WTC11 (cell line): ENCODE results near the gene DDIAS. TPM values are rescaled to one million over a fixed set of nuclear protein-coding genes. Genes with fewer than 3 reads are reported as not detected.
"Not testable (repeated sequence)": the region's sequence is repeated elsewhere in the genome, so short reads cannot be mapped to it uniquely, and the experiment has no call there.

Experiments used
- ATAC-seq: fragments of 200-7000 bp; cut with Tn5 transposase; 2 replicates; pipeline ENCODE4 v1.10.0; 2021; ENCODE audit warnings: mild to moderate bottlenecking, moderate library complexity
- CTCF ChIA-PET: fragments of 300-600 bp; sonication (Branson Sonifier 250); formaldehyde crosslinking; loops from one replicate; lab custom pipeline; 2021; ENCODE audit warnings: antibody characterized with exemption; lab: Charles Lee
- POLR2A ChIA-PET: fragments of 350-600 bp; sonication (Branson Sonifier 250); formaldehyde crosslinking; loops from one replicate; lab custom pipeline; 2021; ENCODE audit warnings: antibody characterized with exemption; lab: Charles Lee
- DNase-seq: peaks from one replicate; pipeline ENCODE4 v3.0.0; 2021; ENCODE audit warnings: low spot score
- H3K27ac Mint-ChIP-seq: 2 replicates; pipeline ENCODE4 v1.8.0; 2021; ENCODE audit warnings: mixed read lengths
- H3K27me3 Mint-ChIP-seq: 2 replicates; pipeline ENCODE4 v1.8.0; 2021; ENCODE audit warnings: low read depth, mild to moderate bottlenecking, moderate library complexity, mixed read lengths
- H3K36me3 Mint-ChIP-seq: 2 replicates; pipeline ENCODE4 v1.8.0; 2021; ENCODE audit warnings: mixed read lengths
- H3K4me1 Mint-ChIP-seq: 2 replicates; pipeline ENCODE4 v1.8.0; 2022; ENCODE audit warnings: mixed read lengths
- H3K4me3 Mint-ChIP-seq: 2 replicates; pipeline ENCODE4 v1.8.0; 2021; ENCODE audit warnings: mild to moderate bottlenecking, moderate library complexity, mixed read lengths
- H3K9me3 Mint-ChIP-seq: 2 replicates; pipeline ENCODE4 v1.8.0; 2021; ENCODE audit warnings: mixed read lengths
- FOXJ3 ChIP-seq: sonication (generic); formaldehyde crosslinking; IDR thresholded peaks from 2 replicates; pipeline ENCODE4 v1.9.0; 2021; ENCODE audit warnings: missing genetic modification reagents, mild to moderate bottlenecking, borderline replicate concordance
- FOXK1 ChIP-seq: sonication (generic); formaldehyde crosslinking; IDR thresholded peaks from 2 replicates; pipeline ENCODE4 v1.8.0; 2022; ENCODE audit warnings: mild to moderate bottlenecking, moderate library complexity, missing genetic modification reagents
- HMGA2 ChIP-seq: fragments of 250-450 bp; sonication (Bioruptor Pico); IDR thresholded peaks from 2 replicates; pipeline ENCODE4 v1.4.0; 2021; ENCODE audit warnings: mild to moderate bottlenecking, moderate library complexity
- NR2C2 ChIP-seq: sonication (generic); formaldehyde crosslinking; IDR thresholded peaks from 2 replicates; pipeline ENCODE4 v1.8.0; 2022; ENCODE audit warnings: mild to moderate bottlenecking, missing genetic modification reagents
- PRRX2 ChIP-seq: fragments of 250-450 bp; sonication (Bioruptor Pico); IDR thresholded peaks from 2 replicates; pipeline ENCODE4 v1.8.0; 2021; ENCODE audit warnings: mild to moderate bottlenecking
- SMAD3 ChIP-seq: sonication (generic); formaldehyde crosslinking; IDR thresholded peaks from 2 replicates; pipeline ENCODE4 v1.8.0; 2022; ENCODE audit warnings: missing genetic modification reagents, mild to moderate bottlenecking, borderline replicate concordance
- SOX15 ChIP-seq: fragments of 250-450 bp; sonication (Bioruptor Pico); IDR thresholded peaks from 2 replicates; pipeline ENCODE4 v1.9.0; 2021; ENCODE audit warnings: mild to moderate bottlenecking
- ZNF121 ChIP-seq: sonication (generic); formaldehyde crosslinking; IDR thresholded peaks from 2 replicates; pipeline ENCODE4 v1.8.0; 2023; ENCODE audit warnings: missing genetic modification reagents
- ZNF219 ChIP-seq: sonication (generic); formaldehyde crosslinking; IDR thresholded peaks from 2 replicates; pipeline ENCODE4 v1.8.0; 2023; ENCODE audit warnings: missing genetic modification reagents, mild to moderate bottlenecking, borderline replicate concordance
- ZNF317 ChIP-seq: sonication (generic); formaldehyde crosslinking; IDR thresholded peaks from 2 replicates; pipeline ENCODE4 v1.8.1; 2023; ENCODE audit warnings: low read depth, mild to moderate bottlenecking, moderate library complexity, missing genetic modification reagents, borderline replicate concordance
- ZNF423 ChIP-seq: fragments of 250-450 bp; sonication (Bioruptor Pico); IDR thresholded peaks from 2 replicates; pipeline ENCODE4 v2.1.2; 2022; ENCODE audit warnings: mild to moderate bottlenecking, moderate library complexity
- total RNA-seq: library from RNA; stranded (reverse); gene quantifications from 3 replicates; pipeline ENCODE4 v1.2.3, GENCODE V29; 2021
- TF ChIP-seq, protein P1 (sequence below): sonication (generic); formaldehyde crosslinking; conservative IDR thresholded peaks from 2 replicates; pipeline ENCODE4 v1.8.1; 2023; ENCODE audit warnings: mild to moderate bottlenecking, low read depth, missing genetic modification reagents, moderate library complexity
- TF ChIP-seq, protein P2 (sequence below): fragments of 250-450 bp; sonication (Bioruptor Pico); IDR thresholded peaks from 2 replicates; pipeline ENCODE4 v2.1.2; 2022; ENCODE audit warnings: mild to moderate bottlenecking, moderate library complexity
- TF ChIP-seq, protein P3 (sequence below): sonication (generic); formaldehyde crosslinking; IDR thresholded peaks from 2 replicates; pipeline ENCODE4 v1.8.0; 2022; ENCODE audit warnings: mild to moderate bottlenecking, missing genetic modification reagents
- TF ChIP-seq, protein P4 (sequence below): sonication (generic); formaldehyde crosslinking; IDR thresholded peaks from 2 replicates; pipeline ENCODE4 v1.8.0; 2022; ENCODE audit warnings: mild to moderate bottlenecking, missing genetic modification reagents
- TF ChIP-seq, protein P5 (sequence below): sonication (generic); formaldehyde crosslinking; conservative IDR thresholded peaks from 2 replicates; pipeline ENCODE4 v1.8.1; 2022; ENCODE audit warnings: mild to moderate bottlenecking, missing genetic modification reagents

Gene DDIAS
- total RNA-seq, 1 experiment from 2014 or later, result 28.7 TPM

DNA sequence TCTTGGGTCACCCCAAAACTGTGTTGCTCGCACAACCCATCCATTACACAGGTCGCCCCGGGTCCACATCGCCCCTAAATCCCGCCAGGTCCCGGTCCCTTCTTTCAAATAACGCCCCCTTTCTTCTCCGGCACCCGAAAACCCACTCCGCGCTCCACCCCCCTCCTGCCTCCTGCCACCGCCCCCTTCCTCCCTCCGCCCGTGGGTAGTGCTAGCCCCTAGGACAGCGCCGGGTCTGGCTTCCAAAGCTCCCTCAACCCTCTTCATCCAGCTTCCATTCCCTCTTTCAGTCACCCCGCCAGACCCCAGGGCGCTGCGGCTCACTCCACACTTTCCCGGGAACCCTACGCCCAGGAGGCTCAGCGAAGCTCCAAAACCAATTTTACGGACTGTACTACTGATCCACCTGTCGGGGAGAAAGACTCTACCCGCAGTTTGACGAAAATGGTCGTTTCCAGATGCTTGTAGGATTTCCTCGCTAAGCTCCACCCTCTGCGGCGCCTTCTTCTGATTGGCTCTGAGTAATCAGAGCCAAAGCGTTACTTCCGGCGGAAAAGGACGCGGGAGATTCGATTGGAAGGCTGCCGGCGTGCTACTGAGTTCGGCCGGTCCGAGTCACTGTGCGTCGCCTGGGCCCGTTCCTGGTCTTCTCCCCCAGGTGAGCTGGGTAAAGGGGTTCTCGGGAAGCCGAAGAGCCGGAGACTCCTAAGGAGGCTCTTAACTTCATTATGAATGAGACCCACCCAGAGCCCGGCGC is at the start of gene DDIAS (continued):
- TF ChIP-seq, protein P1, sequence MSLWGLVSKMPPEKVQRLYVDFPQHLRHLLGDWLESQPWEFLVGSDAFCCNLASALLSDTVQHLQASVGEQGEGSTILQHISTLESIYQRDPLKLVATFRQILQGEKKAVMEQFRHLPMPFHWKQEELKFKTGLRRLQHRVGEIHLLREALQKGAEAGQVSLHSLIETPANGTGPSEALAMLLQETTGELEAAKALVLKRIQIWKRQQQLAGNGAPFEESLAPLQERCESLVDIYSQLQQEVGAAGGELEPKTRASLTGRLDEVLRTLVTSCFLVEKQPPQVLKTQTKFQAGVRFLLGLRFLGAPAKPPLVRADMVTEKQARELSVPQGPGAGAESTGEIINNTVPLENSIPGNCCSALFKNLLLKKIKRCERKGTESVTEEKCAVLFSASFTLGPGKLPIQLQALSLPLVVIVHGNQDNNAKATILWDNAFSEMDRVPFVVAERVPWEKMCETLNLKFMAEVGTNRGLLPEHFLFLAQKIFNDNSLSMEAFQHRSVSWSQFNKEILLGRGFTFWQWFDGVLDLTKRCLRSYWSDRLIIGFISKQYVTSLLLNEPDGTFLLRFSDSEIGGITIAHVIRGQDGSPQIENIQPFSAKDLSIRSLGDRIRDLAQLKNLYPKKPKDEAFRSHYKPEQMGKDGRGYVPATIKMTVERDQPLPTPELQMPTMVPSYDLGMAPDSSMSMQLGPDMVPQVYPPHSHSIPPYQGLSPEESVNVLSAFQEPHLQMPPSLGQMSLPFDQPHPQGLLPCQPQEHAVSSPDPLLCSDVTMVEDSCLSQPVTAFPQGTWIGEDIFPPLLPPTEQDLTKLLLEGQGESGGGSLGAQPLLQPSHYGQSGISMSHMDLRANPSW, result no peak
- TF ChIP-seq HMGA2, result no peak
- TF ChIP-seq FOXJ3, result no peak
- TF ChIP-seq ZNF317 (CRISPR knock-in tag), result no peak
- TF ChIP-seq, protein P2, sequence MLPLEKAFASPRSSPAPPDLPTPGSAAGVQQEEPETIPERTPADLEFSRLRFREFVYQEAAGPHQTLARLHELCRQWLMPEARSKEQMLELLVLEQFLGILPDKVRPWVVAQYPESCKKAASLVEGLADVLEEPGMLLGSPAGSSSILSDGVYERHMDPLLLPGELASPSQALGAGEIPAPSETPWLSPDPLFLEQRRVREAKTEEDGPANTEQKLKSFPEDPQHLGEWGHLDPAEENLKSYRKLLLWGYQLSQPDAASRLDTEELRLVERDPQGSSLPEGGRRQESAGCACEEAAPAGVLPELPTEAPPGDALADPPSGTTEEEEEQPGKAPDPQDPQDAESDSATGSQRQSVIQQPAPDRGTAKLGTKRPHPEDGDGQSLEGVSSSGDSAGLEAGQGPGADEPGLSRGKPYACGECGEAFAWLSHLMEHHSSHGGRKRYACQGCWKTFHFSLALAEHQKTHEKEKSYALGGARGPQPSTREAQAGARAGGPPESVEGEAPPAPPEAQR (CRISPR knock-in tag), result no peak
- TF ChIP-seq, protein P3, sequence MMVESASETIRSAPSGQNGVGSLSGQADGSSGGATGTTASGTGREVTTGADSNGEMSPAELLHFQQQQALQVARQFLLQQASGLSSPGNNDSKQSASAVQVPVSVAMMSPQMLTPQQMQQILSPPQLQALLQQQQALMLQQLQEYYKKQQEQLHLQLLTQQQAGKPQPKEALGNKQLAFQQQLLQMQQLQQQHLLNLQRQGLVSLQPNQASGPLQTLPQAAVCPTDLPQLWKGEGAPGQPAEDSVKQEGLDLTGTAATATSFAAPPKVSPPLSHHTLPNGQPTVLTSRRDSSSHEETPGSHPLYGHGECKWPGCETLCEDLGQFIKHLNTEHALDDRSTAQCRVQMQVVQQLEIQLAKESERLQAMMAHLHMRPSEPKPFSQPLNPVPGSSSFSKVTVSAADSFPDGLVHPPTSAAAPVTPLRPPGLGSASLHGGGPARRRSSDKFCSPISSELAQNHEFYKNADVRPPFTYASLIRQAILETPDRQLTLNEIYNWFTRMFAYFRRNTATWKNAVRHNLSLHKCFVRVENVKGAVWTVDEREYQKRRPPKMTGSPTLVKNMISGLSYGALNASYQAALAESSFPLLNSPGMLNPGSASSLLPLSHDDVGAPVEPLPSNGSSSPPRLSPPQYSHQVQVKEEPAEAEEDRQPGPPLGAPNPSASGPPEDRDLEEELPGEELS (CRISPR knock-in tag), result no peak
- no peak for TF ChIP-seq SMAD3 (CRISPR knock-in tag)
- TF ChIP-seq ZNF219, result no peak
- TF ChIP-seq, protein P4, sequence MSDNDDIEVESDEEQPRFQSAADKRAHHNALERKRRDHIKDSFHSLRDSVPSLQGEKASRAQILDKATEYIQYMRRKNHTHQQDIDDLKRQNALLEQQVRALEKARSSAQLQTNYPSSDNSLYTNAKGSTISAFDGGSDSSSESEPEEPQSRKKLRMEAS (CRISPR knock-in tag), result peak; percentile 52
- no peak for TF ChIP-seq ZNF423 (CRISPR knock-in tag)
- TF ChIP-seq NR2C2, result no peak
- TF ChIP-seq ZNF121 (CRISPR knock-in tag), result no peak
- 0 out of 2 replicates have a peak, but pooled peaks have one; percentile 36 for TF ChIP-seq FOXK1 (CRISPR knock-in tag)
- TF ChIP-seq, protein P5, sequence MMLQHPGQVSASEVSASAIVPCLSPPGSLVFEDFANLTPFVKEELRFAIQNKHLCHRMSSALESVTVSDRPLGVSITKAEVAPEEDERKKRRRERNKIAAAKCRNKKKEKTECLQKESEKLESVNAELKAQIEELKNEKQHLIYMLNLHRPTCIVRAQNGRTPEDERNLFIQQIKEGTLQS, result no peak
- TF ChIP-seq, all 79 proteins: peak for 11

DNA sequence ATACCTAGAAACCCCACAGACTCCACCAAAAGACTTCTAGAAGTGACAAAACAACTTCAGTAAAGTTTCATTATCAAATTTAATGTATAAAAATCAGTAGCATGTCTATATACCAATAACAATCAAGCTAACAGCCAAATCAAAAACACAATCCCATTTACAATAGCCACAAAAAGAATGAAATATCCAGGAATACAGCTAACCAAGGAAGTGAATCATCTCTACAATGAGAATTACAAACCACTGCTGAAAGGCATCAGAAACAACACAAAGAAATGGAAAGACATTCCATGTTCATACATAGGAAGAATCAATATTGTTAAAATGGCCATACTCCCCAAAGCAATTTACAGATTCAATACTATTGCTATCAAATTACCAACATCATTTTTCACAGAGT is 47.3 kb upstream of the DDIAS start:
- Mint-ChIP-seq H3K4me1 (no peaks in the 10 kb centered on the region), H3K27ac (no peak overlapping the region), H3K36me3 (no peaks in the 10 kb centered on the region), H3K4me3 (no peak overlapping the region), H3K9me3 (peaks cover 4% of the 10 kb centered on the region), H3K27me3 (no peaks in the 10 kb centered on the region)
- DNase-seq, result no peak
- CTCF ChIA-PET, result no interaction called here
- no peak for TF ChIP-seq PRRX2 (CRISPR knock-in tag)
- TF ChIP-seq SOX15 (CRISPR knock-in tag), result no peak
- POLR2A ChIA-PET, result no interaction called here
- no peak for ATAC-seq

DNA sequence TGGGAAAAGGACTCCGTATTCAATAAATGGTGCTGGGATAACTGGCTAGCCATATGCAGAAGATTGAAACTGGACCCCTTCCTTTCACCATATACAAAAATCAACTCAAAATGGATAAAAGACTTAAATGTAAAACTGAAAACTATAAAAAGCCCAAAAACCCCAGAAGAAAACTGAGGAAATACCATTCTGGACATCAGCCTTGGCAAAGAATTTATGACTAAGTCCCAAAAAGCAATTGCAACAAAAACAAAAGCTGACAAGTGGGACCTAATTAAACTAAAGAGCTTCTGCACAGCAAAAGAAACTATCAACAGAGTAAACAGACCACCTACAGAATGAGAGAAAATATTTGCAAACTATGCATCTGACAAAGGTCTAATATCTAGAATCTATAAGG is 46.6 kb upstream of the DDIAS start:
- H3K4me3 Mint-ChIP-seq, H3K4me1 Mint-ChIP-seq, DNase-seq, H3K27ac Mint-ChIP-seq, ATAC-seq, H3K27me3 Mint-ChIP-seq, H3K36me3 Mint-ChIP-seq, CTCF ChIA-PET, H3K9me3 Mint-ChIP-seq, POLR2A ChIA-PET: not testable (repeated sequence)
